HG02840 (cell line): ENCODE results near the gene CLPTM1.

Experiments used
- ATAC-seq: cut with Tn5 transposase; IDR thresholded peaks from one replicate; pipeline ENCODE4 v1.9.1; 2021; ENCODE audit warnings: mild to moderate bottlenecking, moderate library complexity, moderate number of reproducible peaks; ENCODE audit not compliant: unreplicated experiment, low FRiP score

CLPTM1 gene

GRCh38 chr19:45005787-45006186, 50.6 kb downstream of the CLPTM1 start:
- ATAC-seq: no peak

DNA sequence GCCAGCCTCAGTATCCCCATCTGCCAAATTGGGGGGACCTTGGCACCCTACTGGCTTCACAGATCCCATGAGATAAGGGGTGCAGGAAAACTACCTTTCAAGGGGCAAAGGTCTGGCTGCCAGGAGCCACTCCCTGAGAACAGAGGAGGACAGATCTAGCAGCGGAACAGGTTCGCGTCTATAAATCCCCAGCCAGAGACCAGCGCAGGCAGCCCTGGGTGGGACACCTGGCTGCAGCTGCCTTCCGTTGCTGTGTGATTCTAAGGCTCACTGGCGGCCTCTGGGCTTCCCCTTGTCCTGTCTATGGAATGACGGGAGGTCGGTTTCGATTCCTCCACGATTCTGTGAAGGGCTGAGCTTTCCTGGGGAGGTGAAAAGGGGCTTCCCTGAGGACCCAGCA, 53.4 kb downstream of the CLPTM1 start:
- no peak for ATAC-seq

DNA sequence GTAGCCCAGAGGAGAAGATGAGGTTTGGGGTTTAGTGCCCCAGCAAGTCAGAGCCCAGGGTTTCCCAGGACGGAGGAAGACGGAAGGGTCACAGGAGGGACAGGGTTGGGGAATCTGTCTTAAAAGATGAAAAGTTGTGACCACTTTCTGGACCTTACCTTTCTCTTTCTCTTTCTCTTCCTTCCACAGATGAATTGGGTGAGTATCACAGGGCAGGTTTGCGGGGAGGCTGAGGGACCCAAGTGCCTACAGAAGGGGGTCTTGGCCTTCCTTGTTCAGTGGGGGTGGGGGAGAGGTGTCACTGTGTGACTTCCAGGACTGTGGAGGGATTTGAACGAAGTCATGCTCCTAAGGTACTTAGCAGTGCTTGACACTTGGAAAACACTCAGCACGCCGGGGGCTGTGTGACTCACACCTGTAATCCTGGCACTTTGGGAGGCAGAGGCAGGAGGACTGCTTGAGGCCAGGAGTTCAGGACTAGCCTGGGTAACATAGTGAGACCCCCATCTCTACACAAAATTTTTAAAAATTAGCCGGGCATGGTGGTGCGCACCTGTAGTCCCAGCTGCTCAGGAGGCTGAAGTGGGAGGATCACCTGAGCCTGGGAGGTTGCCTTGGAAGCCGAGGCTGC, 54.6 kb downstream of the CLPTM1 start:
- no peak for ATAC-seq

DNA sequence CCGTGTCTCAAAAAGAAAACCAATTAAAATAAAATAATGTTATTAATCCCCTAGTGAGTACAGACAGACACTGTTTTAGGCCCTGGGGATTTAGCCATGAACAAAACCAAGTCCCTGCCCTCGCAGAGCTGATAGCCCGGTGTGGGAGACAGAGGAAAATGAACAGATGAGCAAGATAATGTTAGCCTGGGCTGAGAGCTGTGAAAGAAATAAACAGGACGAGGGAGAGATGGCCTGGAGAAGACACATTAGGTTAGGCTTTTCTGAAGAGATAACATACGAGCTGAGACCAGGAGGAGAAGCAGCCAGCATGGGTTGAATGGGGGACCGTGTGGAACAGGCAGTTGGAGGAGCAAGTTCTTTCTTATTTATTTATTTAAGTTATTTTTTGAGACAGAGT, 55.1 kb downstream of the CLPTM1 start:
- ATAC-seq: no peak

DNA sequence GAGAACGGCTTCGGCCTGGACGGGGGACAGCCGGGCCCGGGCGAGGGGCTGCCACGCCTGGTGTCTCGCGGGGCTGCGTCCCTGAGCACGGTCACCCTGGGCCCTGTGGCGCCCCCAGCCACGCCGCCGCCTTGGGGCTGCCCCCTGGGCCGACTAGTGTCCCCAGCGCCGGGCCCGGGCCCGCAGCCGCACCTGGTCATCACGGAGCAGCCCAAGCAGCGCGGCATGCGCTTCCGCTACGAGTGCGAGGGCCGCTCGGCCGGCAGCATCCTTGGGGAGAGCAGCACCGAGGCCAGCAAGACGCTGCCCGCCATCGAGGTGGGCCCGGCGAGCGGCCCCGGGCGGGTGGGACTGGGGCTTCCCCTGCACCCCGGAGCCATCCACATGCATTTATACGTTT, 56.8 kb downstream of the CLPTM1 start:
- ATAC-seq: no peak

- ATAC-seq: peak; percentile 70
Measured at GRCh38 chr19:45016388-45017314, 61.5 kb downstream of the CLPTM1 start.

DNA sequence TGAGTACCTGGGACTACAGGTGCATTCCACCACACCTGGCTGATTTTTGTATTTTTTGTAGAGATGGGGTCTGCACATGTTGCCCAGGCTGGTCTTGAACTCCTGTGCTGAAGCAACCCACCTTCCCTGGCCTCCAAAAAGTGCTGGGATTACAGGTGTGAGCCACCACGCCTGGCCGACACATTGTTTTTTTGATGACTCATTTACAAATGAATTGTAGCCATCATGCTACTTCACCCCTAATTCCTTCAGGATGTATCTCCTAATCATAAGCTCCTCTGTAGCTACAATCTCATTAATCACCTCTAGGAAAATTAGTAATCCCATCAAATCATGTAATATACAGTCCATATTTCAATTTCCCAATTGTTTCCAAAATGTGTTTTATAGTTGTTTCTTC, 64.0 kb downstream of the CLPTM1 start:
- no peak for ATAC-seq

DNA sequence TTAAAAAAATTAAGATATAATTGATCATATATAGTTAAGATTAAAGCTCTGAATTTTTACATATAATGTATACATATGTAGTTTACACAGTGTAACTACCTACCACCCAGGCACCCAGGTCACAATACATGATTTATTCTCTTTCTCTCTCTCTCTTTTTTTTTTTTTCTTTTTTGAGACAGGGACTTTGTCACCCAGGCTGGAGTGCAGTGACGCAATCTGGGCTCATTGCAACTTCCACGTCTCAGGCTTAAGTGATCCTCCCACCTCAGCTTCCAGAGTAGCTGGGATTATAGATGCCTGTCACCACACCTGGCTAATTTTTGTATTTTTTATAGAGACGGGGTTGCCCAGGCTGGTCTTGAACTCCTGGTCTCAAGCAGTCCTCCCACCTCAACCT, 64.9 kb downstream of the CLPTM1 start:
- ATAC-seq: no peak

- ATAC-seq: no peak
Measured at GRCh38 chr19:45021971-45022370, 66.8 kb downstream of the CLPTM1 start.

- no peak for ATAC-seq
Measured at GRCh38 chr19:45023048-45023447, 67.9 kb downstream of the CLPTM1 start.

DNA sequence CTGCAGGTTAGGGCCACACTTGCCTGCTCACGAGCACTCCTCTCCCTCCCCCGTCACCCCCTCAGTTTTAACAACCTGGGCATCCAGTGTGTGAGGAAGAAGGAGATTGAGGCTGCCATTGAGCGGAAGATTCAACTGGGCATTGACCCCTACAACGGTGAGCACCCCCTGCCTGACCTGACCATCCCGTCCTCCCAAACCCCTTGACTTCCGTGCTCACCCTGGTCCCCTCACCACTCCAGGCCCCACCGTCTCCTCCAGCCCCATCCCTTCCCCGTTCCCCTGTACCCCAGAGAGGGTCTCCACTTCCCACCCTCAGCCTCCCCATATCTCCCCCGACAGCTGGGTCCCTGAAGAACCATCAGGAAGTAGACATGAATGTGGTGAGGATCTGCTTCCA, 70.1 kb downstream of the CLPTM1 start:
- no peak for ATAC-seq

GRCh38 chr19:45027371-45027770, 72.2 kb downstream of the CLPTM1 start:
- no peak for ATAC-seq

- no peak for ATAC-seq
Measured at GRCh38 chr19:45030825-45031224, 75.6 kb downstream of the CLPTM1 start.

DNA sequence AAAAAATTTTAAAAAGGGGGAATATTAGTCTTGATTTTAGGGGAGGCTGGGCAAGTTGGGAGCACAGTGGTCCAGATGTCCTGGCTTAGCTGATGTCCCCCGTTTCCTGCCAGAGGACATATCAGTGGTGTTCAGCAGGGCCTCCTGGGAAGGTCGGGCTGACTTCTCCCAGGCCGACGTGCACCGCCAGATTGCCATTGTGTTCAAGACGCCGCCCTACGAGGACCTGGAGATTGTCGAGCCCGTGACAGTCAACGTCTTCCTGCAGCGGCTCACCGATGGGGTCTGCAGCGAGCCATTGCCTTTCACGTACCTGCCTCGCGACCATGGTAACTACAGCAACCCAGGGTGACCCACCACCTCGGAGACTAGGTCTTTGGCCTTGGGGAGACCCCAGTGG, 77.2 kb downstream of the CLPTM1 start:
- ATAC-seq: no peak

DNA sequence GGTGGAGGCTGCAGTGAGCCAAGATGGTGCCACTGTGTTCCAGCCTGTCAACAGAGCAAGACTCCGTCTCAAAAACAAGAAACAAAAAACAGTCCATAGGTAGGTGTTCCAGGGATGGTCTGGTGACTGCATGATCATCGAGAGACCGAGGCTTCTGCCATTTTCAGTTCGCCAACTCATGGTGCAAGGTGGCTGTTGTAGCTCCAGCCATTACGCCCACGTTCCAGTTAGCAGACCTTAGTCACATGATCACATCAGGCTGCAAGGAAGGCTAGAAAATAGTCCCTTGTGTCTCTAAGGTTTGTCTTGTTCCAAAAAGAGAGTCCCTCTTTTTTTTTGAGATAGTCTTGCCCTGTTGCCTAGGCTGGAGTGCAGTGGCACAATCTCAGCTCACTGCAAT, 80.6 kb downstream of the CLPTM1 start:
- ATAC-seq: no peak

- ATAC-seq: no peak
Measured at GRCh38 chr19:45037393-45038169, 82.4 kb downstream of the CLPTM1 start.

GRCh38 chr19:45038931-45039893, 84.0 kb downstream of the CLPTM1 start, which contains the start of gene CLASRP:
CLASRP (plus strand) TSS chr19:45039045; CDS start chr19:45040213, 1,168 bp downstream.
- peak; percentile 77 for ATAC-seq

- ATAC-seq: no peak
Measured at GRCh38 chr19:45040059-45040771, 85.0 kb downstream of the CLPTM1 start.

DNA sequence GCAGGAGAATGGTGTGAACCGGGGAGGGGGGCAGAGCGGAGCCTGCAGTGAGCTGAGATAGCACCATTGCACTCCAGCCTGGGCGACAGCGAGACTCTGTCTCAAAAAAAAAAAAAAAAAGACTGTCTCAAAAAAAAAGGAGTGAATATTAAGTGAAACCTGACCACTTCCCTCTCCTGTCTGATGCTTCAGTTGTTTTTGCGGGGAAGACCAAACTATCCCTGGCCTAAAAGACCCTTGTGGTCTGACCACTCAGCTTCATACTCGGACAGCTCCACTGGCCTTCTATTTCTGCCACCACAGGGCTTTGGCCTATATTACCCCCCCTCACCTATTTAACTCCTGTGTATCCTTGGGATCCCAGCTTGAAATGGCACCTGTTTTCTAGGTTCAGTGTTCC, 85.9 kb downstream of the CLPTM1 start:
- no peak for ATAC-seq
